Measurements from ENCODE around the gene RAN.

DNA sequence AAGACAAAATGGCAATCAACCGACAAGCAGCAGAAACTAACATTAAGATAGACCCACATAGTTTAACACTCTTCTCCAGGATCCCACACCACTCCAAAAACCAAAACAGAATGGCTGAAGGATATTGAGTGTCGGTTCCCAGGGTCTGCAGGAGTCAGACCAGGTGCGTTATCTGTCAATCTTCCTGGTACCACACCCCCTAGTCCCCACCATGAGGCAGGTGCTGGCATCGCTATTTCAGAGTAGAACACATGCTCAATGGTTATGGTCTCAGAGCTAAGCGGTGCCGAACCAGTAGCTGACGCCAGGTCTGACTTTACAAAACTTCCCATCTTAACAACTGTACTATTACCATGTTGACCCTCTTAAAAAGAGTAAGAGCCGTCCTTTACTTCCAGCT is 43.0 kb upstream of the RAN start:
- no peak for TF ChIP-seq CTCF (IDR thresholded peaks at IDR 0.05)
- no peak for TF ChIP-seq POLR2AphosphoS5 (IDR thresholded peaks at IDR 0.05)
- TF ChIP-seq POLR2A (IDR thresholded peaks at IDR 0.05; ENCODE audit: low read depth) = no peak
- no peak for TF ChIP-seq EP300 (IDR thresholded peaks at IDR 0.05)

All from esophagus muscularis mucosa (tissue), 4 donors.